Glomerular endothelial cell (primary cell): Measurements from ENCODE around the gene KLHL41. TPM values are rescaled to one million over a fixed set of nuclear protein-coding genes. Genes with fewer than 3 reads are reported as not detected.
A peak's percentile ranks its signal among the peaks of the same experiment; 100 is the strongest.
"Not testable (repeated sequence)": the region's sequence is repeated elsewhere in the genome, so short reads cannot be mapped to it uniquely, and the experiment has no call there.

Experiments used
- DNase-seq: peaks from one replicate; pipeline ENCODE4 v3.0.0-alpha.2; 2011; ENCODE audit warnings: low read depth, low spot score; ENCODE audit errors: extremely low read depth
- total RNA-seq: library from RNA; depleted of rRNA; stranded (reverse); fragments of >200 nt; gene quantifications from 2 replicates; pipeline ENCODE4 v1.2.3, GENCODE V29; 2015

The KLHL41 gene
- total RNA-seq, 1 donor from 2014 or later, result 0.18 TPM

DNA sequence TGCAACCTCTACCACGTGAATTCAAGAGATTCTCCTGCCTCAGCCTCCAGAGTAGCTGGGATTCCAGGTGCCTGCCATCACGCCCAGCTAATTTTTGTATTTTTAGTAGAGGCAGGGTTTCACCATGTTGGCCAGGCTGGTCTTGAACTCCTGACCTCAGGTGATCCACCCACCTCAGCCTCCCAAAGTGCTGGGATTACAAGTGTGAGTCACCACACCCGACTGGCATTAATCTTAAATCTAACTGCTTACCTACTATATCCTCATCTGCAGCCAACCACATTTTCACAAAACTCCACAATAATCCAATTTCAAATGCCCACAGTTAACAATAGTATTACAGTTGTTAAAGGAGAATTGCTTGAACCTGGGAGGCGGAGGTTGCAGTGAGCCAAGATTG lies 61.2 kb downstream of the KLHL41 start:
- not testable (repeated sequence) for DNase-seq

DNA sequence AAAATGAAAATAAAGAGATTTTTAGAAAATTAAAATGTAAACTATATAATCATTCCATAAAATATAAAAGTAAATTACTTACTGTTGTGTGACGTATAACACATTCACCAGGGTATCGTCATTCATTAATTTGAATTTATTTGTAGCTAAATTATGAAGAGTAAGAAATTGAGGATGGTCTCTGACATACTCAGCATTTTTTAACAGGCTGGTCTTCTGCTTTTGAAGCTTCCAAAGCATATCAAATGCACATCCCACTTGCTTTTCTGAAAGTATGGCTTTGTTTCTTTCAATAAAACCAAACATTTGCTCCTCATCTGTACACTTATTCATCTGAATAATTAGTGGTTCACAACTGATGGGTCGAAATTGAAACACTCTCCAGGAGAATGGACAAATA lies 62.1 kb downstream of the KLHL41 start:
- no peak for DNase-seq

DNA sequence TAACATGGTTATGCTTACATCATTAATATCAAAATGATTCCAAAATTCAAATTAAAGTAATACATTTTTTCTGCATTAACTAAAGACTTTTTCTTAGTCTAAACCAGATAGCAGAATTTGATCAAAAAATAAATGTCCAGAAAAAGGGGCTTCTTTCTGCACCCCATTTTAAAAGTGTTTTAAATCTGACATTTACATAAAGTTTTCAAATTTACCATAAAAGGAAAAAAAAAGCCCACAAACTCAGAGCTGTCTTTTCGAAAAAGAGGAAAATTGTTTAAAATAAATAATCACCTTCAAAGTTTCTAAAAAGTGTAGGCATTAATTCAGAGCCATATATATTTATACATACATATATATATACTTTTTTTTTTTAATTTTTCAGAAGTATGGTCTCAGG lies 62.7 kb downstream of the KLHL41 start:
- no peak for DNase-seq

DNA sequence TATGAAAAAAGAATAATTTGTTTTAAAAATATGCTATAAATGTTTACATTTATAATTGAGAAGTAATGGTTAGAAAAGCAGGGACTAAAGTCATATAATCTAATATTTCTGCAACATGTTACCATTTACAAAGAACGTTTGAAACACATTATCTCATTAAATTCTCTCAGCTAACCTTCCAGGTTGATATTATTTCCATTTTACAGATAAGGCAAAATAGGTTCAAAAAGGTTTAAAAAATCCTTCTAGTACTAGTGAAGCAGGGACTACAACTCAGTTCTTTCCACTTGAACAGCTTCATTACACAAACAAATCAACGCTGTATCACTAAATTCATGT lies 63.3 kb downstream of the KLHL41 start:
- no peak for DNase-seq

DNA sequence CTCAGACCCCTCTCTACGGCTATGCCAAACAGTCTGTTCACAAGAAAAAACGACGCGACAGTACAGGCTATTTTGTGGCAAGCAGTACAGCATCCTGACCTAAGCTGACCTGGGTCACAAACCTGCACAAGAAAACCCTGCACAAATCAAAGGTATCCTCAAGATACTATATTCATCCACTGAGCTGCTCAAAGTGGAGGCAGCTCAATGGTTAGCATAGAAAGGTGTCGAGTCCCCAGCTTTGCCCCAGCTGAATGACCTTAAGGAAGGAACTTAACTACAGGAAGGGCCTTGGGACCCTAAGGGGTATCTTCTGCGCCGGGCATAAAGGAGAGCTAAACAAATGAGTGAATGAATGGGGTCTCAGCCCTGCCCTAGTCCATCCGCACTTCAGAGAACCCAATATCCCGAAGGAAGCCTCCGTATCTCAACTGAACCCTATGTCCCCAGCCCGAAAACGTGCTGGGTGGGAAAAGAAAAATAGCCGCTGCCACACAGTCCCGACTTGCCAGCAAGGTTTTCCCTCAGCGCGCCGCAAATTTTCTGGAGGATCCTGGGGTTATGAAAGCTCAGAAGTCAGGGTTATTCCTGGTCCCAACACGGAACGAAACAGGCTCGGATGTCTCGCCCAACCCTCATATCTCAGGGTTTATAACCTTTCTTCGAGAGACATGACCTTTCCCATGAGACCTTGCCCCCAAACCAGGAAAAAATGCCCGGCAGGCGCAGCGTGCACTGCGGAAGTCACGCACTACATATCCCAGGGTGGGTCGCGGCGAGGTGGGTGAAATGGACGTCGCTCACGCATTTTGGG lies 63.9 kb downstream of the KLHL41 start, which contains the start of gene FASTKD1:
FASTKD1 (minus strand) TSS at position 706 of the 814 bp plus-strand sequence. CDS start 1,836 bp downstream, outside the sequence.
- peak; percentile 60 for DNase-seq

DNA sequence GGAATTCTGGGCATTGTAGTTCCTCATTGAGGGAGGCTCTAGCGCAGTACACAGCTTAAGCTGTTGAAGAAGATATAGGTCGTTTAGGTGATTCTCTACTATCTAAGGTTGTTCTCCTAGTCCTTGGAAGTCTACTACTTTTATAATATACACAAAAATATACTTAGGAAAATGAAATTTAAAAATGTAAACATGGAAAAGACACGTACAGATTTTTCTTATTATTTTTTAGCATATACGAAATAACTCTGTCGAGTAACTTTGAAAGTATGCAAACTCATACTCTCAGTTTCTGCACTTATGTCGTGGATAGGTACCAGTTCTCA lies 64.4 kb downstream of the KLHL41 start:
- DNase-seq, result no peak

DNA sequence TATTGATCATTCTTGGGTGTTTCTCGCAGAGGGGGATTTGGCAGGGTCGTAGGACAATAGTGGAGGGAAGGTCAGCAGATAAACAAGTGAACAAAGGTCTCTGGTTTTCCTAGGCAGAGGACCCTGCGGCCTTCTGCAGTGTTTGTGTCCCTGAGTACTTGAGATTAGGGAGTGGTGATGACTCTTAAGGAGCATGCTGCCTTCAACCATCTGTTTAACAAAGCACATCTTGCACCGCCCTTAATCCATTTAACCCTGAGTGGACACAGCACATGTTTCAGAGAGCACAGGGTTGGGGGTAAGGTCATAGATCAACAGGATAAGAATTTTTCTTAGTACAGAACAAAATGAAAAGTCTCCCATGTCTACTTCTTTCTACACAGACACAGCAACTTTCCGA lies 65.0 kb downstream of the KLHL41 start:
- not testable (repeated sequence) for DNase-seq

DNA sequence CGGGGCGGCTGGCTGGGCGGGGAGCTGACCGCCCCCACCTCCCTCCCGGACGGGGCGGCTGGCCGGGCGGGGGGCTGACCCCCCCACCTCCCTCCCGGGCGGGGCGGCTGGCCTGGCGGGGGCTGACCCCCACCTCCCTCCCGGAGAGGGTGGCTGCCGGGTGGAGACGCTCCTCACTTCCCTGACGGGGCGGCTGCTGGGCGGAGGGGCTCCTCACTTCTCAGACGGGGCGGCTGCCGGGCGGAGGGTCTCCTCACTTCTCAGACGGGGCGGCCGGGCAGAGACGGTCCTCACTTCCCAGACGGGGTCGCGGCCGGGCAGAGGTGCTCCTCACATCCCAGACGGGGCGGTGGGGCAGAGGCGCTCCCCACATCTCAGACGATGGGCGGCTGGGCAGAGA lies 65.8 kb downstream of the KLHL41 start:
- DNase-seq, result not testable (repeated sequence)

Other genes starting within 250 kb of the KLHL41 start
- gene LRP2, start 147.2 kb upstream of the KLHL41 start, total RNA-seq, result 0.06 TPM in 1 of 2 replicates, not detected in the other
- gene BBS5, start 30.2 kb upstream of the KLHL41 start, total RNA-seq, result 3.0 and 5.5 TPM in 2 replicates
- 13.3 and 25.7 TPM in 2 replicates for gene FASTKD1, start 64.2 kb downstream of the KLHL41 start, total RNA-seq
- 21.2 TPM in 2 replicates for gene PPIG, start 74.6 kb downstream of the KLHL41 start, total RNA-seq
- not detected in 2 replicates for gene CFAP210, start 184.7 kb downstream of the KLHL41 start, total RNA-seq
- gene PHOSPHO2, start 184.8 kb downstream of the KLHL41 start, total RNA-seq, result 0.29 and 4.4 TPM in 2 replicates
- 5.1 and 7.9 TPM in 2 replicates for gene KLHL23, start 224.1 kb downstream of the KLHL41 start, total RNA-seq